ENCODE results near the gene PRKCH.

GRCh38 chr14:61285364-61285763 lies 36.0 kb upstream of the PRKCH start:
- TF ChIP-seq, protein P1, sequence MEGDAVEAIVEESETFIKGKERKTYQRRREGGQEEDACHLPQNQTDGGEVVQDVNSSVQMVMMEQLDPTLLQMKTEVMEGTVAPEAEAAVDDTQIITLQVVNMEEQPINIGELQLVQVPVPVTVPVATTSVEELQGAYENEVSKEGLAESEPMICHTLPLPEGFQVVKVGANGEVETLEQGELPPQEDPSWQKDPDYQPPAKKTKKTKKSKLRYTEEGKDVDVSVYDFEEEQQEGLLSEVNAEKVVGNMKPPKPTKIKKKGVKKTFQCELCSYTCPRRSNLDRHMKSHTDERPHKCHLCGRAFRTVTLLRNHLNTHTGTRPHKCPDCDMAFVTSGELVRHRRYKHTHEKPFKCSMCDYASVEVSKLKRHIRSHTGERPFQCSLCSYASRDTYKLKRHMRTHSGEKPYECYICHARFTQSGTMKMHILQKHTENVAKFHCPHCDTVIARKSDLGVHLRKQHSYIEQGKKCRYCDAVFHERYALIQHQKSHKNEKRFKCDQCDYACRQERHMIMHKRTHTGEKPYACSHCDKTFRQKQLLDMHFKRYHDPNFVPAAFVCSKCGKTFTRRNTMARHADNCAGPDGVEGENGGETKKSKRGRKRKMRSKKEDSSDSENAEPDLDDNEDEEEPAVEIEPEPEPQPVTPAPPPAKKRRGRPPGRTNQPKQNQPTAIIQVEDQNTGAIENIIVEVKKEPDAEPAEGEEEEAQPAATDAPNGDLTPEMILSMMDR (IDR thresholded peaks at IDR 0.05; ENCODE audit: insufficient read depth, low read length, poor library complexity, severe bottlenecking) = no peak
- no peak for TF ChIP-seq EZH2phosphoT487 (conservative IDR thresholded peaks at IDR 0.05; ENCODE audit: low read length)

Measured in SU-DHL-6 (cell line).